ENCODE results near the gene SEL1L2.

- TF ChIP-seq CTCF (IDR thresholded peaks at IDR 0.05) (no peak), EP300 (IDR thresholded peaks at IDR 0.05) (no peak), POLR2A (IDR thresholded peaks at IDR 0.05) (no peak)
These were observed 15.6 kb upstream of the SEL1L2 start for GRCh38 chr20:14005996-14006395.

Measured in ovary (tissue), 3 donors.